CD8-positive, alpha-beta memory T cell (primary cell): ENCODE data around the gene KCNQ2. TPM values are rescaled to one million over a fixed set of nuclear protein-coding genes. Genes with fewer than 3 reads are reported as not detected.
A peak's percentile ranks its signal among the peaks of the same experiment; 100 is the strongest.

Source experiments
- CTCF ChIA-PET: fragments of 350-600 bp; sonication (Branson Sonifier 250); formaldehyde crosslinking; loops from one replicate; lab custom pipeline; 2021; ENCODE audit warnings: antibody characterized with exemption; lab: Charles Lee
- POLR2A ChIA-PET: fragments of 350-600 bp; sonication (Branson Sonifier 250); formaldehyde crosslinking; loops from one replicate; lab custom pipeline; 2021; ENCODE audit warnings: antibody characterized with exemption; lab: Charles Lee
- DNase-seq, 5 donors: peaks; one replicate each; pipeline versions ENCODE4 v3.0.0 to v3.0.0-alpha.2; 2020 to 2022; ENCODE audit warnings: mixed read lengths in 1 of 5
- H3K27ac ChIP-seq: one replicate; pipeline ENCODE4 v1.7.0; 2013; ENCODE audit warnings: low read depth, mild to moderate bottlenecking, low read length, moderate library complexity
- H3K27me3 ChIP-seq: 2 replicates; pipeline ENCODE4 v1.7.0; 2013; ENCODE audit warnings: low read length, mild to moderate bottlenecking; ENCODE audit not compliant: insufficient read depth, poor library complexity, severe bottlenecking
- H3K36me3 ChIP-seq: 2 replicates; pipeline ENCODE4 v1.7.0; 2013; ENCODE audit warnings: mild to moderate bottlenecking, low read length, moderate library complexity; ENCODE audit not compliant: insufficient read depth
- H3K4me1 ChIP-seq: 2 replicates; pipeline ENCODE4 v1.7.0; 2013; ENCODE audit warnings: mild to moderate bottlenecking, low read length, moderate library complexity; ENCODE audit not compliant: insufficient read depth
- H3K4me3 ChIP-seq: 2 replicates; pipeline ENCODE4 v1.7.0; 2013; ENCODE audit warnings: mild to moderate bottlenecking, low read length
- H3K9me3 ChIP-seq: 2 replicates; pipeline ENCODE4 v1.7.0; 2013; ENCODE audit warnings: mild to moderate bottlenecking, low read length
- H3K27ac Mint-ChIP-seq, 8 donors: one replicate each; pipeline ENCODE4 v1.8.0; 2020 to 2021; ENCODE audit warnings: mixed read lengths in 8 of 8, mild to moderate bottlenecking in 6 of 8, inconsistent platforms in 3 of 8, moderate library complexity in 3 of 8
- H3K27me3 Mint-ChIP-seq, 2 donors: one replicate each; pipeline ENCODE4 v1.8.0; 2020 to 2021; ENCODE audit warnings: mixed read lengths in 2 of 2, mild to moderate bottlenecking in 1 of 2, moderate library complexity in 1 of 2
- H3K36me3 Mint-ChIP-seq, 3 donors: one replicate each; pipeline ENCODE4 v1.8.0; 2020 to 2021; ENCODE audit warnings: mixed read lengths in 3 of 3, inconsistent platforms in 1 of 3, mild to moderate bottlenecking in 1 of 3
- H3K4me1 Mint-ChIP-seq, 3 donors: one replicate each; pipeline ENCODE4 v1.8.0; 2020 to 2021; ENCODE audit warnings: mixed read lengths in 3 of 3, inconsistent platforms in 1 of 3, mild to moderate bottlenecking in 1 of 3
- H3K4me3 Mint-ChIP-seq, 7 donors: one replicate each; pipeline ENCODE4 v1.8.0; 2020 to 2021; ENCODE audit warnings: mixed read lengths in 7 of 7, mild to moderate bottlenecking in 6 of 7, moderate library complexity in 4 of 7, inconsistent platforms in 2 of 7
- H3K9me3 Mint-ChIP-seq, 5 donors: one replicate each; pipeline ENCODE4 v1.8.0; 2020 to 2022; ENCODE audit warnings: mixed read lengths in 5 of 5, mild to moderate bottlenecking in 3 of 5, moderate library complexity in 2 of 5, inconsistent platforms in 1 of 5
- polyA plus RNA-seq: library from polyadenylated mRNA; unstranded; fragments of 300-500 nt; fragmentation: Illumina TruSeq; gene quantifications from one replicate; pipeline ENCODE4 v1.2.3, GENCODE V29; 2021
- total RNA-seq, 2 experiments: library from RNA; stranded (reverse); gene quantifications; one replicate each; pipeline ENCODE4 v1.2.3, GENCODE V29; 2021

The KCNQ2 gene
- total and polyA plus RNA-seq, 3 experiments from 2014 or later, result not detected

- Mint-ChIP-seq H3K9me3 (no peaks in the 10 kb centered on the region), H3K4me1 (peaks cover 4 to 10% (median 8%) of the 10 kb centered on the region in 3 donors), H3K36me3 (no peaks in the 10 kb centered on the region), H3K4me3 (no peak overlapping the region), H3K27ac (no peak overlapping the region), H3K27me3 (peaks cover 41 to 56% of the 10 kb centered on the region in 2 donors)
- no peak for DNase-seq
- H3K4me1 ChIP-seq, result no peaks in the 10 kb centered on the region
- ChIA-PET POLR2A (interaction anchor here (0.5 kb wide), 1 partner anchor 54 kb away, joined by 4 read pairs; no protein-coding TSS in a partner anchor), CTCF (interaction anchor here (0.7 to 1.0 kb wide), 2 partner anchors 19 to 191 kb away, joined by 3 read pairs; no protein-coding TSS in a partner anchor)
- peaks cover 18% of the 10 kb centered on the region for H3K27me3 ChIP-seq
- no peaks in the 10 kb centered on the region for H3K36me3 ChIP-seq
- no peak overlapping the region for H3K27ac ChIP-seq
- H3K9me3 ChIP-seq, result no peaks in the 10 kb centered on the region
- H3K4me3 ChIP-seq, result no peak overlapping the region
These were observed 5.5 kb upstream of the KCNQ2 start for GRCh38 chr20:63477944-63478343.

DNA sequence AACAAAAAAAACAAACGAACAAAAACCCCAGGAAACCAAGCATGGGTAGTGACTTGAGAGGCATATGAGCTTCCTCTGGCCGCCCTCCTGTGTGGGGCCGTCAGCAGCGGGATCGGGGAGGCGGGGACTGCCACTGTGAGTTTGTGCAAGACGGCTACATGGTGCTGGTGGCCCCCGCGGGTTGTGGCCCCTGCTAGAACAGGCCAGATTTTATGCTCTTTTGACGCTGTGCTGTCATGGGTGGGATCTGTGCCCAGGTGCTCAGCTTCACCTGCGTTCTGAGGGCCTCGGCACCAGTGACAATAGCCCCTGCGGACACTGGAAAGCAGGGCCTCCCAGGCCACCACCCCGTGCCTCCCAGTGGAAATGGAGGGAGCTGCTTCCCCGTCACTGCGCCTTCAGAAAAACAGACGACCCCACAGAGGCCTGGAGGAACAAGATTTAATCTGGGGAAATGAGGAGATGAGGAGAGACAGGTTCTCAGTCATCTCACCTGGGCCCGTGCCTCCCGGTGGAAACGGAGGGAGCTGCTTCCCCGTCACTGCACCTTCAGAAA, 4.7 kb upstream of the KCNQ2 start:
- ChIA-PET POLR2A (no interaction called here), CTCF (interaction anchor here (0.7 to 1.0 kb wide), 2 partner anchors 20 to 192 kb away, joined by 3 read pairs; no protein-coding TSS in a partner anchor)
- Mint-ChIP-seq H3K27ac (peak overlapping the region in 1 of 8 donors; percentile 33), H3K4me3 (no peak overlapping the region), H3K36me3 (no peaks in the 10 kb centered on the region), H3K9me3 (no peaks in the 10 kb centered on the region), H3K4me1 (peaks cover 4 to 8% (median 8%) of the 10 kb centered on the region in 3 donors), H3K27me3 (peaks cover 39 to 49% of the 10 kb centered on the region in 2 donors)
- Histone ChIP-seq H3K27me3 (peaks cover 18% of the 10 kb centered on the region), H3K4me3 (no peak overlapping the region), H3K36me3 (no peaks in the 10 kb centered on the region), H3K4me1 (no peaks in the 10 kb centered on the region), H3K27ac (no peak overlapping the region), H3K9me3 (no peaks in the 10 kb centered on the region)
- no peak for DNase-seq

DNA sequence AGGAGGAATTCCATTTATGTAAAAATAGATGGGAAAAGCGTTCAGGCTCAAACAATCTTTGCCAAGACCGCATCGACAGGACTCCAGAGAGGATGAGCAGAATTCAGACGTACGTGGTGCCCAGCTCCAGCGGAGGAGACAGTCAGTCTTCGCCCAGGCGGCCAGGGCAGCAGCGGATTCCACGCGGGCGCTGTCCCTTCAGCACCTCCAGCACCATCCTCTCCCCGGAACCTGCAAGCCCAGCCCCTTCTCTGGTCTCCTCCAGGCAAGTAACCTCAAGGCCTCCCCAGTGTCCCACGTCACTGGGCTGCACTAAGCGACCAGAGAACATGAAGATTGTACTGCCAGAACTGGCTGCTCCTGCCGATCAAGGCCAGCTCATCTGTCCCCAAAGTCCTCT, 2.8 kb upstream of the KCNQ2 start:
- POLR2A ChIA-PET, result no interaction called here
- Mint-ChIP-seq H3K4me3 (peak overlapping the region in 1 of 7 donors; percentile 32), H3K36me3 (no peaks in the 10 kb centered on the region), H3K9me3 (no peaks in the 10 kb centered on the region), H3K27ac (peak overlapping the region in 1 of 8 donors; percentile 24), H3K27me3 (peaks cover 31 to 46% of the 10 kb centered on the region in 2 donors), H3K4me1 (peaks cover 5 to 11% (median 8%) of the 10 kb centered on the region in 3 donors)
- CTCF ChIA-PET, result interaction anchor here (1.3 kb wide), 1 partner anchor 34 kb away, joined by 3 read pairs; no protein-coding TSS in a partner anchor
- Histone ChIP-seq H3K9me3 (no peaks in the 10 kb centered on the region), H3K27ac (no peak overlapping the region), H3K4me3 (no peak overlapping the region), H3K36me3 (no peaks in the 10 kb centered on the region), H3K27me3 (peaks cover 18% of the 10 kb centered on the region), H3K4me1 (no peaks in the 10 kb centered on the region)
- DNase-seq, result no peak

GRCh38 chr20:63473555-63474449, 1.3 kb upstream of the KCNQ2 start:
- no peak for DNase-seq
- H3K9me3 Mint-ChIP-seq, result no peaks in the 10 kb centered on the region
- H3K27ac ChIP-seq, result no peak overlapping the region
- peak overlapping the region in 4 of 7 donors; percentile 20 to 57 (median 43) for H3K4me3 Mint-ChIP-seq
- no peaks in the 10 kb centered on the region for H3K36me3 Mint-ChIP-seq
- POLR2A ChIA-PET, result no interaction called here
- H3K4me1 ChIP-seq, result no peaks in the 10 kb centered on the region
- H3K27me3 ChIP-seq, result peaks cover 18% of the 10 kb centered on the region
- H3K9me3 ChIP-seq, result no peaks in the 10 kb centered on the region
- CTCF ChIA-PET, result no interaction called here
- peaks cover 6 to 12% (median 8%) of the 10 kb centered on the region in 3 donors for H3K4me1 Mint-ChIP-seq
- no peaks in the 10 kb centered on the region for H3K36me3 ChIP-seq
- no peak overlapping the region for H3K27ac Mint-ChIP-seq
- peaks cover 26 to 44% of the 10 kb centered on the region in 2 donors for H3K27me3 Mint-ChIP-seq
- no peak overlapping the region for H3K4me3 ChIP-seq

- H3K36me3 Mint-ChIP-seq, result no peaks in the 10 kb centered on the region
- ChIA-PET POLR2A (no interaction called here), CTCF (no interaction called here)
- H3K4me3 Mint-ChIP-seq, result no peak overlapping the region
- peaks cover 18% of the 10 kb centered on the region for H3K27me3 ChIP-seq
- no peaks in the 10 kb centered on the region for H3K9me3 Mint-ChIP-seq
- H3K4me1 Mint-ChIP-seq, result peaks cover 6 to 12% (median 8%) of the 10 kb centered on the region in 3 donors
- no peaks in the 10 kb centered on the region for H3K9me3 ChIP-seq
- no peak overlapping the region for H3K27ac ChIP-seq
- H3K27ac Mint-ChIP-seq, result no peak overlapping the region
- no peaks in the 10 kb centered on the region for H3K4me1 ChIP-seq
- H3K36me3 ChIP-seq, result no peaks in the 10 kb centered on the region
- H3K4me3 ChIP-seq, result no peak overlapping the region
- peaks cover 29 to 37% of the 10 kb centered on the region in 2 donors for H3K27me3 Mint-ChIP-seq
- no peak for DNase-seq
These were observed 471 bp upstream of the KCNQ2 start for GRCh38 chr20:63472862-63473390.

- no peaks in the 10 kb centered on the region for H3K36me3 ChIP-seq
- Mint-ChIP-seq H3K4me3 (no peak overlapping the region), H3K36me3 (no peaks in the 10 kb centered on the region), H3K4me1 (peaks cover 6 to 12% (median 8%) of the 10 kb centered on the region in 3 donors), H3K9me3 (no peaks in the 10 kb centered on the region), H3K27ac (no peak overlapping the region), H3K27me3 (peaks cover 19 to 35% of the 10 kb centered on the region in 2 donors)
- no peaks in the 10 kb centered on the region for H3K9me3 ChIP-seq
- ChIA-PET POLR2A (no interaction called here), CTCF (no interaction called here)
- no peak overlapping the region for H3K4me3 ChIP-seq
- H3K27ac ChIP-seq, result no peak overlapping the region
- no peaks in the 10 kb centered on the region for H3K4me1 ChIP-seq
- no peak for DNase-seq
- H3K27me3 ChIP-seq, result peaks cover 18% of the 10 kb centered on the region
These were observed 806 bp downstream of the KCNQ2 start for GRCh38 chr20:63471717-63471980.

- peaks cover 6 to 12% (median 8%) of the 10 kb centered on the region in 3 donors for H3K4me1 Mint-ChIP-seq
- peaks cover 19 to 35% of the 10 kb centered on the region in 2 donors for H3K27me3 Mint-ChIP-seq
- no peak for DNase-seq
- Histone ChIP-seq H3K36me3 (no peaks in the 10 kb centered on the region), H3K4me3 (no peak overlapping the region), H3K4me1 (no peaks in the 10 kb centered on the region), H3K27ac (no peak overlapping the region), H3K9me3 (no peaks in the 10 kb centered on the region), H3K27me3 (peaks cover 18% of the 10 kb centered on the region)
- CTCF ChIA-PET, result no interaction called here
- H3K27ac Mint-ChIP-seq, result no peak overlapping the region
- peak overlapping the region in 1 of 7 donors; percentile 22 for H3K4me3 Mint-ChIP-seq
- POLR2A ChIA-PET, result no interaction called here
- no peaks in the 10 kb centered on the region for H3K9me3 Mint-ChIP-seq
- H3K36me3 Mint-ChIP-seq, result no peaks in the 10 kb centered on the region
These were observed 1.3 kb downstream of the KCNQ2 start for GRCh38 chr20:63471002-63471716.
